ENCODE results near the gene COL3A1. TPM values are rescaled to one million over a fixed set of nuclear protein-coding genes. Genes with fewer than 3 reads are reported as not detected.

The COL3A1 gene
- total RNA-seq, result under 0.01 and 11.2 TPM in 2 replicates

GRCh38 chr2:188974164-188974563 is at the start of gene COL3A1:
Gene COL3A1 (plus strand): TSS chr2:188974373. CDS start chr2:188974490, 117 bp downstream.

Other genes with a start within 250 kb of the COL3A1 start
- 9.6 and 23.5 TPM in 2 replicates for gene COL5A2, start 205.4 kb downstream of the COL3A1 start, total RNA-seq

Data from nasal cavity respiratory epithelium epithelial cell of viscerocranial mucosa (primary cell).